GM23248 (cell line): ENCODE measurements around the gene ADAM29.

Experiments used
- EZH2 ChIP-seq: fragments of 200-600 bp; sonication (generic); IDR thresholded peaks from 2 replicates; pipeline ENCODE4 v1.6.1; 2018; ENCODE audit warnings: antibody characterized with exemption, mild to moderate bottlenecking; ENCODE audit not compliant: insufficient read depth, poor library complexity, severe bottlenecking
- EZH2phosphoT487 ChIP-seq: fragments of 200-600 bp; sonication (generic); IDR thresholded peaks from 2 replicates; pipeline ENCODE4 v1.6.1; 2018; ENCODE audit warnings: antibody characterized with exemption, moderate library complexity, mild to moderate bottlenecking, low read depth; ENCODE audit not compliant: insufficient read depth

DNA sequence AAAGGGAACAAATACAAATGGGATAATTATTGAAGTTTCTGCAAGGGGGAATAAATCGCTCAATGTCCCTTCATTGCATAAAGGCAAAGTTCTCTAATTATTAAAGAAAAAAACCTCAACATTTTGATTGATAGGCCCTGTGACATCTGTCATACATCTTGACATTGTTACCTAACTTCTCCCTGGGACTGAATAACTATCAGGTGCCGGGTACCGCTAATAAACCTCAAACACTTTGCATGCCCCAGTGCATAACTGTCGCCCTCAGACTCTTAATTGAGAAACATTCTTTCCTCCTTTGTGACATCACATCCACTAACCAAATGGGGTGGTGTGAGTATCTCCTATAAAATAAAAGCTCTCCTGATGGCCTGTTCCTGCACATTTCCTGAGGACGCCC is at the start of gene ADAM29:
- TF ChIP-seq EZH2phosphoT487: no peak
- no peak for TF ChIP-seq EZH2
